GM19397 (cell line): ENCODE measurements around the gene RNF38.
"Not testable (repeated sequence)": the region's sequence is repeated elsewhere in the genome, so short reads cannot be mapped to it uniquely, and the experiment has no call there.

Experiments
- ATAC-seq: cut with Tn5 transposase; IDR thresholded peaks from one replicate; pipeline ENCODE4 v1.9.1; 2021; ENCODE audit warnings: mild to moderate bottlenecking, moderate library complexity; ENCODE audit not compliant: unreplicated experiment

The RNF38 gene

GRCh38 chr9:36336131-36336907, 63.8 kb downstream of the RNF38 start:
- ATAC-seq, result no peak

DNA sequence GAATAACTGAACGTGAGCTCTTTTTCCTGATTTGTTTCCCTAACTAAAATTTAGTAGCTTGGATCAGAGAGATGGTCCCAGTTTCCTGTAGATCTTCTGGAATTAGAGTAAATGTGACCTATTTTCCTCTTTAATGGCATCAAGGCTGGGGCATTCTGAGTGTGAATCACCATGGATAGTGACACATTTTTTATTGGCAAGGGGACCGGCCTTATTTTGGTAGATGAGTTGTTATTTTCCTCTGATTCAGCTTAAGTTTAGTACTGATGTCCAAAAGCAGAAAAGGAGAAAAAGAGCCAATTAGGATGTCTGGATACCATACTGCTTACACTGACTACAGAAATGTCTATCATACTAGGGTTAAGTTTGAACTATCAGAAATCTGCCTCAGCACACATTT, 68.1 kb downstream of the RNF38 start:
- ATAC-seq, result no peak

DNA sequence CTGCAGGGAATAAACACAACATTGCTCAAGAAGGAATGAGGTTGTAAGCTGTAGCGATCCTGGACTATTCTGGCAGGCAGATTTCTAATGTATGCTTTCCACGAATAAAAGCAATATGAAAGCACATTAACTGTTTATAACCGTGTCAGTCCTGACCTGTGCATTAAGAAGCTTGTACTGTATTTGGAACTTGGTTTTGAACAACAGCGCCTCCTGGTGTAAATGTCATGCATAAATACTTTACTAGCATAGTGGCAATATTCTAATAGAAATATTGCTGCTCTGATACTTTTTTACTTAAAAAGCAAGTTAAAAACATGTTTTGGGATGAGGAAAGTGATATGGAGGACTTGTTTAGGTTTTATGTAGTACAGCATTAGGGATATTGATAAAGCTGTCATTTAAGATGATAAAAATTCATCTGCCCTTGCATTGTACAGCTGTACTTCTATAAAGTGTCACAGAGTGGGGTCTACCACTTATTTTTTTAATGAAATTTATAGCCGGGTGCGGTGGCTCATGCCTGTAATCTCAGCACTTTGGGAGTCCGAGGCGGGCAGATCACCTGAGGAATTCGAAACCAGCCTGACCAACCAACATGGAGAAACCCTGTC, 71.2 kb downstream of the RNF38 start:
- ATAC-seq, result no peak

GRCh38 chr9:36325081-36325828, 74.8 kb downstream of the RNF38 start:
- no peak for ATAC-seq

DNA sequence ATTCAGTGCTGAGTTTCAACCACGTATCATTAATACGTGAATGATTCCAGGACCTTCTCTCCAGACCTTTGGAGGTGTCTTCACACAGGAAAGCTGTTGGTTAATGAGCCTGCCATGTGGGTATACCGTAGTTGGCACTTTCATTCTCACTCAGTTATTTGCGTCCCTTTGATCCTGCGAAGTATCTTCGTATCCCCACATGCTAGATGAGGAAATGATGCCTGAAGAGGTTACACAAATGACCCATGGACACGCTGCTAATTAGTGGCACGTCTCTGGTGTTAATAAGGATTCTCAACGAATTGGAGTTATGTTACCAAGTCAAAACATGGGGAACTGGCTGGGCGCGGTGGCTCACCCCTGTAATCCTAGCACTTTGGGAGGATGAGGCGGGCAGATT, 76.1 kb downstream of the RNF38 start:
- ATAC-seq, result no peak

DNA sequence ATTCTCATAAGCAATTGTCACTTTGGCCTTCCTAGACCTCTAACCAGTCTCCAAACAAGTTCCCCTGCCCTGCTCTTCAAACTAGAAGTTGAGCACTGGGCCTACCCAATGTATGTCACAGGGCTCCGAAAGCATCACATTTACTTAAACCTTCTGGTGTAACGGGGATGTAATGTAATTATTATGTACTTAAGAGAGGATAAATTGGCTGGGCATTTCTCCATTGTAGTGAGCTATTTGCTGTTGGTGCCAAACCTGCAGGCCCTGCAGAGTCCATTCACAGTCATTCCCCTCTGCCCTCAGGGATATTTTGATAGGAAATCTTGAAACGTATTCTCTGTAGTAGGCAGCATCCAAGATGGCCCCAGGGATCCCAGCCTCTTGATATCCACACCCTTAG, 77.6 kb downstream of the RNF38 start:
- ATAC-seq, result no peak

GRCh38 chr9:36321903-36322302, 78.2 kb downstream of the RNF38 start:
- not testable (repeated sequence) for ATAC-seq

GRCh38 chr9:36320466-36320865, 79.6 kb downstream of the RNF38 start:
- no peak for ATAC-seq

DNA sequence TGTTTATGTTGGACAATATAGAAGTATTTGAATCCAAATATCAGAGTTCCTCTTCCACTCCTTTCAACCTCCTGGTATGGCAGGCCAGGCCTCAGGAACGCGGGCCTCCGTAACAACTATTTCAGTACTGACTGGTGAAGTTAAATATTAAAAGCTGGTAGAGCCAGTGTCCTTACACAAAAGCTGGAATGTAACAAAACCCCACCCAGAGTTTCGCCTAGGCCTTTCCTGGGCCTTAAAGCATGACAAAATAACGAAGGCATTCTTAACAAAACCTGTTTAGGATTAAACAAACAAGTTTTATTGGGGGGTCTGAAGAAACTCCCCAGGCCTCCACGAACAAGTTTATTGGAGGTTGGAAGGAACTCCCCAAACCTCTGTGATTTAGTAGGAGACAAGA, 80.3 kb downstream of the RNF38 start:
- ATAC-seq, result no peak

GRCh38 chr9:36319183-36319582, 80.9 kb downstream of the RNF38 start:
- no peak for ATAC-seq

GRCh38 chr9:36318212-36318802, 81.8 kb downstream of the RNF38 start:
- ATAC-seq, result no peak

- ATAC-seq, result no peak
Observed at GRCh38 chr9:36317766-36318165, 82.3 kb downstream of the RNF38 start.

GRCh38 chr9:36316611-36317317, 83.3 kb downstream of the RNF38 start:
- ATAC-seq, result no peak

DNA sequence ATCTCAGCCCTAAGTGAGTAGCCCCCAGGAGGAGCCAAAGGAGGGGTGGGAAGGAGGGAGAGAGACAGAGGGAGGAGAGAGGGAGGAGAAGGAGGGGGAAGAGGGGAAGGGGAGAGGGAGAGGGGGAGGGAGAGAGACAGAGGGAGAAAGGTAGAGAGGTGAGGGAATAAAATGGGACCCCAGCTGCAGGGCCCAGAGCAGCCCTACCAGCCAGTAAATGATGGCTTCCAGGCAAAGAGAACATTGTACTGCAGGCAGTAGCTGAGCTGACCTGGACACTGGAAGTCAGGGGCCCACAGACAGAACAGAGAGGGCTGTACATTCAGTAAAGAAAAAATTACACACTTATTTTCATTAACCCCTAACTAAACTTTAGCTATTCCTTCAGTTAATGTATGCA, 84.0 kb downstream of the RNF38 start:
- no peak for ATAC-seq

DNA sequence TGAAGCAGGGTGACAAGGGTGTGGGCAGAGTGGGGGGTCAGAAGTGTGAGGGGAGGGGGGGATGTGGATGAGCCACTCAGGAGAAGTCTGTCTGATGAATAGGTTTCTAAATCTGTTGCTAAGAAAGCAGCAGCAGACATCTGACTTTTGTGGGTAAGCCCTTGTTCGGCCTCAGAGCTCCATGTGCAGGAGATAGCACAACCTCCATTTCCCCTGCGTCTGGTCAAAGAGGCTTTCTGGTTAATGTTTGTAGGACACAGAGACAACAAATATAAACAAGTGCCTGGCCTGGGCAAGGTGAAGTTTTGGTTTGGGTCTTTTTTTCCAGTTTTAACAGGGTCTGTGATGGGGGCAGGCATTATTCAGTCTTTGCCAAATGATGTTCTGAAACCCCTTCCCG, 84.8 kb downstream of the RNF38 start:
- no peak for ATAC-seq

GRCh38 chr9:36314740-36315139, 85.3 kb downstream of the RNF38 start:
- ATAC-seq, result no peak

DNA sequence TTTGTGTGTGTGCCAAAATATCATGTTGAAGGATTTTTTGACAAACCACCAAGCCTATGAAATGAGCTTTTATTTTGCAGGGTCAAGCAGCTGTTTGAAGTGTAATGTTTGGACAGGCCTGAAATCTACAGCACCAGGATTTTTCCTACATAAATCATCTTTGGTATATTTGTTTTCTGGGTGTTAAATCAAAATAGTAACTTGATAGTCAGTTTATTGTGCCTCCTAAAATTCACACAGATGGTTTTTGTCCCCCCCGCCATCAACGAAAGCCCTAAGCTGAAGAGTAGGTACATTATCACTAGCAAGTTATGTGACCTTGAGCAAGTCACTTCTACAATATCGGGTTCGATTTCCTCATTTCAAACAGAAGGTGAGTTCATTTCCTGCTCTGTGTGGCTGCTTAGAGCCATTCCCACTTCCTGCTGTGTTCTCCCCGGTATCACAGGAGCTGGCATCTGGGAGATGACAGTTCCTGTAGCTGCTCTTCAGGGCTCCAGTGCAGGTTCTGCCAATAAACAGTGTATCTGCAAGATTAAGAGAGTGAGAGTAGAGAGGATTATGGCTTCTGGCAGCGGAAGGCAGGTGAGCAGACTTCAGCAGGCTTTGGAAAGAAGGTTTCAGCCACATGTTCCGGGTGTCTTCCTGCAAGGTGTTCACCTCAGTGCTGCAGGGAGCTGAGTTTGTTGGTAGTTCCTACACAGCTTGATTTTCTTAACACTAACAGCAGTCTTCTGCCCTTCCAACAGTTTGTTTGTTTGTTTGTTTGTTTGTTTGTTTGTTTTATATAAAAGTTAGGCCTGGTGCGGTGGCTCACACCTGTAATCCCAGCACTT, 93.4 kb downstream of the RNF38 start:
- ATAC-seq, result no peak

- not testable (repeated sequence) for ATAC-seq
Observed at GRCh38 chr9:36304366-36304765, 95.7 kb downstream of the RNF38 start.

- no peak for ATAC-seq
Observed at GRCh38 chr9:36301227-36301626, 98.8 kb downstream of the RNF38 start.

DNA sequence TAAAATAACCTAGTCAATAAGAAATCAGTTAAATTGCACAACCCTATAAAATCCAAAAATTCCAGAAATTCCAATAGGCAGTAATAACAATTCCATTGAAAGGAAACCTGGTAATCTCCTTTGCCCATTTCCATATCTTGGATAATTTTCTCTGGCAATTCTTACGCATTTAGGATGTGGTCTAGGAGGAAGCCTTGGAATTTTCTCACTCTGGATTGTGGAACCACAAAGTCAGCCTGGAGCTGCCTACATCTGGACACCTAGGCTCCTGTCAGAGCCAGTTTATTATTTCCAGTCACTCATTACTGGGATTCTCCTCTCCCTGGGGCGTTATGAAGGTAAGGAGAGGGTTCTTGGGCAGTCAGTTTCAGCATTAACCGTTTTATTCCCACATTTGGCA, 101.5 kb downstream of the RNF38 start:
- ATAC-seq, result no peak
